Small intestine (tissue), 7 donors: ENCODE measurements around the gene B4GALT5. TPM values are rescaled to one million over a fixed set of nuclear protein-coding genes. Genes with fewer than 3 reads are reported as not detected.

Experiments
- DNase-seq, 2 donors: peaks; one replicate each; pipeline versions ENCODE4 v3.0.0 to v3.0.0-alpha.2; 2013
- FAIRE-seq: peaks from 2 replicates; lab custom pipeline; 2012; peaks lifted over from hg19 to GRCh38; lab: Jason Lieb, UNC
- H3K27ac ChIP-seq, 3 donors: one replicate each; pipeline ENCODE4 v1.5.1; 2013; ENCODE audit warnings: low read length in 2 of 3, mild to moderate bottlenecking in 2 of 3, control low read depth in 1 of 3, inconsistent platforms in 1 of 3, low read depth in 1 of 3, moderate library complexity in 1 of 3
- H3K27me3 ChIP-seq, 3 donors: one replicate each; pipeline ENCODE4 v1.6.1; 2013; ENCODE audit warnings: low read length in 3 of 3, inconsistent platforms in 1 of 3; ENCODE audit not compliant: control insufficient read depth in 3 of 3, insufficient read depth in 3 of 3
- H3K36me3 ChIP-seq, 3 donors: one replicate each; pipeline ENCODE4 v1.6.1; 2013; ENCODE audit warnings: low read length in 3 of 3, inconsistent platforms in 1 of 3, low read depth in 1 of 3, mild to moderate bottlenecking in 1 of 3, moderate library complexity in 1 of 3; ENCODE audit not compliant: control insufficient read depth in 3 of 3, insufficient read depth in 2 of 3
- H3K4me1 ChIP-seq, 3 donors: one replicate each; pipeline ENCODE4 v1.6.1; 2013; ENCODE audit warnings: low read length in 2 of 3, inconsistent platforms in 1 of 3, low read depth in 1 of 3, mild to moderate bottlenecking in 1 of 3, moderate library complexity in 1 of 3; ENCODE audit not compliant: control insufficient read depth in 3 of 3, insufficient read depth in 2 of 3
- H3K4me3 ChIP-seq, 3 donors: one replicate each; pipeline ENCODE4 v1.5.1; 2013; ENCODE audit warnings: low read length in 3 of 3, control low read depth in 1 of 3, inconsistent platforms in 1 of 3, low read depth in 1 of 3, mild to moderate bottlenecking in 1 of 3, moderate library complexity in 1 of 3
- H3K9me3 ChIP-seq, 2 donors: one replicate each; pipeline ENCODE4 v1.6.1; 2013; ENCODE audit warnings: low read depth in 1 of 2, low read length in 1 of 2; ENCODE audit not compliant: control insufficient read depth in 2 of 2, insufficient read depth in 1 of 2
- WGBS, 3 donors: extraction: QIAGEN DNeasy Blood & Tissue Kit; methylation state at CpG; one replicate each; pipeline ENCODE4 v1.1.7; 2013; 5-methylcytosine and 5-hydroxymethylcytosine counted together
- polyA plus RNA-seq, 4 donors: library from polyadenylated mRNA; stranded (reverse) in 3 of 4; unstranded in 1 of 4; fragments of 200-250 nt in 3 of 4; fragments of 120-200 nt in 1 of 4; gene quantifications; one replicate each; pipeline versions ENCODE4 v1.2.1 to v1.2.3, GENCODE V29; 2013
- donor health status: healthy with polysubstance abuse.
- donor health status: control.
- donor health status: control.
- donor health status: Bipolar disorder and iron deficiency.
- donor health status: healthy.

B4GALT5 gene
- polyA plus RNA-seq, 4 donors, result 11.9 to 47.1 (median 20.5) TPM

GRCh38 chr20:49610691-49611538 lies 102.8 kb downstream of the B4GALT5 start:
- H3K27ac ChIP-seq, result no peak overlapping the region
- no peak for FAIRE-seq
- peak; percentile 82 to 89 for DNase-seq
- H3K36me3 ChIP-seq, result peaks cover 0 to 4% (median 0%) of the 10 kb centered on the region in 3 donors
- H3K27me3 ChIP-seq, result no peaks in the 10 kb centered on the region
- H3K9me3 ChIP-seq, result no peaks in the 10 kb centered on the region
- peak overlapping the region in 1 of 3 donors; percentile 30 for H3K4me3 ChIP-seq
- 14 to 16% (median 15%) methylated on average over 48 of the region's 48 CpGs for WGBS, 3 donors
- H3K4me1 ChIP-seq, result peaks cover 0 to 30% (median 2%) of the 10 kb centered on the region in 3 donors

GRCh38 chr20:49608752-49609670 lies 104.7 kb downstream of the B4GALT5 start:
- Histone ChIP-seq H3K36me3 (peaks cover 0 to 4% (median 0%) of the 10 kb centered on the region in 3 donors), H3K27me3 (no peaks in the 10 kb centered on the region), H3K27ac (no peak overlapping the region), H3K4me1 (peaks cover 0 to 19% (median 2%) of the 10 kb centered on the region in 3 donors), H3K9me3 (no peaks in the 10 kb centered on the region), H3K4me3 (no peak overlapping the region)
- DNase-seq, result peak; percentile 78 to 83
- FAIRE-seq, result no peak
- 5 to 8% (median 6%) methylated on average over 17 of the region's 17 CpGs for WGBS, 3 donors

- peaks cover 0 to 2% of the 10 kb centered on the region in 2 donors for H3K9me3 ChIP-seq
- H3K27me3 ChIP-seq, result no peaks in the 10 kb centered on the region
- H3K4me1 ChIP-seq, result peaks cover 0 to 19% (median 2%) of the 10 kb centered on the region in 3 donors
- FAIRE-seq, result no peak
- no peak for DNase-seq
- H3K27ac ChIP-seq, result no peak overlapping the region
- no peak overlapping the region for H3K4me3 ChIP-seq
- peaks cover 0 to 4% (median 0%) of the 10 kb centered on the region in 3 donors for H3K36me3 ChIP-seq
- WGBS, 3 donors, result 89 to 92% (median 90%) methylated on average over 1 of the region's 1 CpG
These were observed 106.1 kb downstream of the B4GALT5 start for GRCh38 chr20:49607568-49607967.

GRCh38 chr20:49603209-49603627 lies 110.5 kb downstream of the B4GALT5 start:
- Histone ChIP-seq H3K9me3 (peaks cover 0 to 5% of the 10 kb centered on the region in 2 donors), H3K27me3 (no peaks in the 10 kb centered on the region), H3K4me3 (no peak overlapping the region), H3K36me3 (peaks cover 0 to 3% (median 0%) of the 10 kb centered on the region in 3 donors), H3K4me1 (peaks cover 0 to 23% (median 0%) of the 10 kb centered on the region in 3 donors), H3K27ac (no peak overlapping the region)
- WGBS, 3 donors, result 74 to 76% (median 75%) methylated on average over 11 of the region's 11 CpGs
- FAIRE-seq, result no peak
- DNase-seq, result peak; percentile 35 to 46

- Histone ChIP-seq H3K9me3 (peaks cover 0 to 8% of the 10 kb centered on the region in 2 donors), H3K27me3 (no peaks in the 10 kb centered on the region), H3K4me1 (peaks cover 0 to 22% (median 0%) of the 10 kb centered on the region in 3 donors), H3K4me3 (no peak overlapping the region), H3K36me3 (peaks cover 0 to 3% (median 0%) of the 10 kb centered on the region in 3 donors), H3K27ac (no peak overlapping the region)
- WGBS, 3 donors, result 84 to 94% (median 91%) methylated on average over 9 of the region's 9 CpGs
- DNase-seq (no peak), FAIRE-seq (no peak)
These were observed 111.1 kb downstream of the B4GALT5 start for GRCh38 chr20:49602345-49603208.

GRCh38 chr20:49601153-49601924 lies 112.3 kb downstream of the B4GALT5 start:
- peak overlapping the region in 1 of 3 donors; percentile 88 for H3K27ac ChIP-seq
- peaks cover 0 to 25% (median 0%) of the 10 kb centered on the region in 3 donors for H3K4me1 ChIP-seq
- no peaks in the 10 kb centered on the region for H3K27me3 ChIP-seq
- DNase-seq (no peak), FAIRE-seq (no peak)
- 79 to 90% (median 84%) methylated on average over 5 of the region's 5 CpGs for WGBS, 3 donors
- H3K9me3 ChIP-seq, result peaks cover 0 to 8% of the 10 kb centered on the region in 2 donors
- peaks cover 0 to 3% (median 0%) of the 10 kb centered on the region in 3 donors for H3K36me3 ChIP-seq
- H3K4me3 ChIP-seq, result no peak overlapping the region

- DNase-seq, result no peak
- Histone ChIP-seq H3K9me3 (peaks cover 0 to 8% of the 10 kb centered on the region in 2 donors), H3K36me3 (peaks cover 0 to 3% (median 0%) of the 10 kb centered on the region in 3 donors), H3K27me3 (no peaks in the 10 kb centered on the region), H3K27ac (peak overlapping the region in 1 of 3 donors; percentile 88), H3K4me1 (peaks cover 0 to 34% (median 0%) of the 10 kb centered on the region in 3 donors), H3K4me3 (peak overlapping the region in 1 of 3 donors; percentile 22)
- WGBS, 3 donors, result 92 to 97% (median 96%) methylated on average over 4 of the region's 4 CpGs
- no peak for FAIRE-seq
These were observed 113.9 kb downstream of the B4GALT5 start for GRCh38 chr20:49599746-49600113.
